ENCODE results near the gene SYCP2L.
A peak's percentile ranks its signal among the peaks of the same experiment; 100 is the strongest.

SYCP2L gene

GRCh38 chr6:10962673-10963072 is 75.8 kb downstream of the SYCP2L start:
- no peak for TF ChIP-seq CTCF (IDR thresholded peaks at IDR 0.05; ENCODE audit: low read depth, low read length, missing control alignments)
- no peak overlapping the region for H3K4me3 ChIP-seq (ENCODE audit: low read depth, low read length)
- in situ Hi-C loops (cut with HindIII; ENCODE audit: low pct_ligation_motif_present, low sequenced_read_pairs): no loop called here
- peak overlapping the region; percentile 48 for H3K27ac ChIP-seq
- no peaks in the 10 kb centered on the region for H3K27me3 ChIP-seq (replicated peaks)
- no peaks in the 10 kb centered on the region for H3K36me3 ChIP-seq (replicated peaks)
- peak; percentile 73 for DNase-seq

GRCh38 chr6:10963113-10963512 is 76.3 kb downstream of the SYCP2L start:
- in situ Hi-C loops (cut with HindIII; ENCODE audit: low pct_ligation_motif_present, low sequenced_read_pairs): no loop called here

GRCh38 chr6:10964684-10965083 is 77.8 kb downstream of the SYCP2L start:
- no peak for DNase-seq
- no peak for TF ChIP-seq CTCF (IDR thresholded peaks at IDR 0.05; ENCODE audit: low read depth, low read length, missing control alignments)
- H3K4me3 ChIP-seq (ENCODE audit: low read depth, low read length): no peak overlapping the region
- in situ Hi-C loops (cut with HindIII; ENCODE audit: low pct_ligation_motif_present, low sequenced_read_pairs): no loop called here
- no peak overlapping the region for H3K27ac ChIP-seq
- H3K27me3 ChIP-seq (replicated peaks): no peaks in the 10 kb centered on the region
- no peaks in the 10 kb centered on the region for H3K36me3 ChIP-seq (replicated peaks)

More at GRCh38 chr6:10963113-10963512, 76.3 kb downstream of the SYCP2L start:
- no peak for DNase-seq
- peak overlapping the region; percentile 41 for H3K27ac ChIP-seq
- no peak for TF ChIP-seq CTCF (IDR thresholded peaks at IDR 0.05; ENCODE audit: low read depth, low read length, missing control alignments)
- no peak overlapping the region for H3K4me3 ChIP-seq (ENCODE audit: low read depth, low read length)
- H3K27me3 ChIP-seq (replicated peaks): no peaks in the 10 kb centered on the region
- no peaks in the 10 kb centered on the region for H3K36me3 ChIP-seq (replicated peaks)

- Histone ChIP-seq H3K36me3 (replicated peaks) (no peaks in the 10 kb centered on the region), H3K27me3 (replicated peaks) (no peaks in the 10 kb centered on the region), H3K27ac (peak overlapping the region; percentile 45), H3K4me3 (ENCODE audit: low read depth, low read length) (no peak overlapping the region)
- in situ Hi-C loops (cut with HindIII; ENCODE audit: low pct_ligation_motif_present, low sequenced_read_pairs): no loop called here
- TF ChIP-seq CTCF (IDR thresholded peaks at IDR 0.05; ENCODE audit: low read depth, low read length, missing control alignments): no peak
- DNase-seq: peak; percentile 83
These were observed 81.9 kb downstream of the SYCP2L start for GRCh38 chr6:10968776-10969175.

- in situ Hi-C loops (cut with HindIII; ENCODE audit: low pct_ligation_motif_present, low sequenced_read_pairs): no loop called here
- no peak for TF ChIP-seq CTCF (IDR thresholded peaks at IDR 0.05; ENCODE audit: low read depth, low read length, missing control alignments)
- H3K27me3 ChIP-seq (replicated peaks): no peaks in the 10 kb centered on the region
These were observed 83.9 kb downstream of the SYCP2L start for GRCh38 chr6:10970731-10971130.

GRCh38 chr6:10972196-10972595 is 85.3 kb downstream of the SYCP2L start:
- Histone ChIP-seq H3K36me3 (replicated peaks) (no peaks in the 10 kb centered on the region), H3K27me3 (replicated peaks) (no peaks in the 10 kb centered on the region), H3K4me3 (ENCODE audit: low read depth, low read length) (no peak overlapping the region), H3K27ac (no peak overlapping the region)
- DNase-seq: no peak
- TF ChIP-seq CTCF (IDR thresholded peaks at IDR 0.05; ENCODE audit: low read depth, low read length, missing control alignments): no peak
- in situ Hi-C loops (cut with HindIII; ENCODE audit: low pct_ligation_motif_present, low sequenced_read_pairs): no loop called here

More at GRCh38 chr6:10970731-10971130, 83.9 kb downstream of the SYCP2L start:
- H3K4me3 ChIP-seq (ENCODE audit: low read depth, low read length): no peak overlapping the region
- no peaks in the 10 kb centered on the region for H3K36me3 ChIP-seq (replicated peaks)
- no peak overlapping the region for H3K27ac ChIP-seq
- DNase-seq: no peak
